Measurements from ENCODE around the gene RBM42. TPM values are rescaled to one million over a fixed set of nuclear protein-coding genes. Genes with fewer than 3 reads are reported as not detected.

Gene RBM42
- total RNA-seq, 2 donors from 2014 or later, result 81.4 to 114 TPM

DNA sequence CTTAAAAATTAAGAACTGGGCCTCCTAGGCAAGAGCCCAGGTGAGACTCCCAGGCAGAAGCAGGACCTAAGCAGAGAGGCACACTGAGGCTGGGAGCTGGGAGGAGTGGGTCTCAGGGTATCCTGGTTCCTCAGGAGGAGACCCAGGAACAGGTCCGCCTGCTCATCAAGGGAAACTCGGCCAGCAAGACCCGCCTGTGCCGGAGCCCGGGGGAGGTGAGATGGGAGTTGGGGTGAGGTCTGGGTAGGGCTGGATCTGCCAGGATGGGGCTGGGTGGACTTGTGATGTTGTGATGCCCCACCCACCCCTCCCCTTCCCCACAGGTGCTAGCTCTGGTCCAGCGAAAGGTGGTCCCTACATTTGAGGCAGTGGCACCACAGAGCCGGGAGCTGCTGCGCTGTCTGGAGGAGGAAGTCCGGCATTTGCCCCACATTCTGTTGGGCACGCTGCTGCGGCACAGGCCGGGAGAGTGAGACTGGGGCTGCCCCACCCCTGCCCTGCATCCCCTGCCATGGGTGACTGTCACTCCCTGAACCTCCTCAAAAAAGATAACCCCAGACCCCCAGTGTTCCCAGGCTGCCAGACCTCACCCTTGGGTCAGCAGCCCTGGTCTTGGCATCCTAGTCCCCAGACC is 9.4 kb upstream of the RBM42 start:
- Histone ChIP-seq H3K27ac (no peak overlapping the region), H3K27me3 (replicated peaks; ENCODE audit: insufficient read depth) (no peaks in the 10 kb centered on the region), H3K4me1 (replicated peaks) (no peaks in the 10 kb centered on the region), H3K4me3 (no peak overlapping the region), H3K36me3 (no peaks in the 10 kb centered on the region), H3K9me3 (no peaks in the 10 kb centered on the region)
- intact Hi-C loops (cut with DNase I), result no loop called here
- 92% methylated on average over 12 of the region's 12 CpGs for WGBS
- DNase-seq (ENCODE audit: low spot score), result no peak
- no peak for TF ChIP-seq POLR2AphosphoS5 (IDR thresholded peaks at IDR 0.05)
- no peak for TF ChIP-seq POLR2A (IDR thresholded peaks at IDR 0.05)
- TF ChIP-seq, protein P1, sequence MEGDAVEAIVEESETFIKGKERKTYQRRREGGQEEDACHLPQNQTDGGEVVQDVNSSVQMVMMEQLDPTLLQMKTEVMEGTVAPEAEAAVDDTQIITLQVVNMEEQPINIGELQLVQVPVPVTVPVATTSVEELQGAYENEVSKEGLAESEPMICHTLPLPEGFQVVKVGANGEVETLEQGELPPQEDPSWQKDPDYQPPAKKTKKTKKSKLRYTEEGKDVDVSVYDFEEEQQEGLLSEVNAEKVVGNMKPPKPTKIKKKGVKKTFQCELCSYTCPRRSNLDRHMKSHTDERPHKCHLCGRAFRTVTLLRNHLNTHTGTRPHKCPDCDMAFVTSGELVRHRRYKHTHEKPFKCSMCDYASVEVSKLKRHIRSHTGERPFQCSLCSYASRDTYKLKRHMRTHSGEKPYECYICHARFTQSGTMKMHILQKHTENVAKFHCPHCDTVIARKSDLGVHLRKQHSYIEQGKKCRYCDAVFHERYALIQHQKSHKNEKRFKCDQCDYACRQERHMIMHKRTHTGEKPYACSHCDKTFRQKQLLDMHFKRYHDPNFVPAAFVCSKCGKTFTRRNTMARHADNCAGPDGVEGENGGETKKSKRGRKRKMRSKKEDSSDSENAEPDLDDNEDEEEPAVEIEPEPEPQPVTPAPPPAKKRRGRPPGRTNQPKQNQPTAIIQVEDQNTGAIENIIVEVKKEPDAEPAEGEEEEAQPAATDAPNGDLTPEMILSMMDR (IDR thresholded peaks at IDR 0.05), result no peak

- H3K9me3 ChIP-seq, result no peaks in the 10 kb centered on the region
- H3K4me1 ChIP-seq (replicated peaks), result no peaks in the 10 kb centered on the region
- DNase-seq (ENCODE audit: low spot score), result no peak
- no peaks in the 10 kb centered on the region for H3K27me3 ChIP-seq (replicated peaks; ENCODE audit: insufficient read depth)
- H3K36me3 ChIP-seq, result no peaks in the 10 kb centered on the region
- 95% methylated on average over 17 of the region's 17 CpGs for WGBS
- no peak overlapping the region for H3K4me3 ChIP-seq
- TF ChIP-seq, protein P1 (IDR thresholded peaks at IDR 0.05), result no peak
- intact Hi-C loops (cut with DNase I), result no loop called here
- H3K27ac ChIP-seq, result no peak overlapping the region
These were observed 8.8 kb upstream of the RBM42 start for GRCh38 chr19:35620001-35620400.

- WGBS, result 94% methylated on average over 9 of the region's 9 CpGs
- TF ChIP-seq POLR2A (IDR thresholded peaks at IDR 0.05) (no peak), POLR2AphosphoS5 (IDR thresholded peaks at IDR 0.05) (no peak)
- TF ChIP-seq, protein P1 (IDR thresholded peaks at IDR 0.05), result no peak
These were observed 7.1 kb upstream of the RBM42 start for GRCh38 chr19:35621708-35622107.

DNA sequence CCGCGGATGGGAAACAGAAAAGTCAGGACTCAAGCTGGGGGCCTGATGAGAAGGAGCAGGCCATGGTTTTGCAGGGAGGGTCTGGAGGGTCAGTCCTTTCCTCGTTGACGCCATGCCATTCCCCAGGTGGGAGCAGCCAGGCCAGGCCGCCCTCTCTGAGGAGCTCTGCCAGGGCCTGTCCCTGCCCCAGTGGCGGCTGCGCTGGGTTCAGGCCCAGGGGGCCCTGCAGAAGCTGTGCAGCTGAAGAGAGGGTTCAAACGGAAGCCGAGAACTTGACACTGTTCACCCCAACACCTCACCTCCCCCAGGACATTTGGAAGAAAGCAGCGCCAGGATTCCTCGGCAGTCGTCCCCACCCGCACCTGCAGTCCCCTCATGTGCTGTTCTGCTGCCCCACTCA is 6.1 kb upstream of the RBM42 start:
- Histone ChIP-seq H3K9me3 (no peaks in the 10 kb centered on the region), H3K36me3 (no peaks in the 10 kb centered on the region), H3K4me1 (replicated peaks) (no peaks in the 10 kb centered on the region), H3K27ac (no peak overlapping the region), H3K27me3 (replicated peaks; ENCODE audit: insufficient read depth) (no peaks in the 10 kb centered on the region), H3K4me3 (no peak overlapping the region)
- no peak for TF ChIP-seq POLR2AphosphoS5 (IDR thresholded peaks at IDR 0.05)
- TF ChIP-seq, protein P1 (IDR thresholded peaks at IDR 0.05), result no peak
- no peak for TF ChIP-seq POLR2A (IDR thresholded peaks at IDR 0.05)
- 92% methylated on average over 13 of the region's 13 CpGs for WGBS
- DNase-seq (ENCODE audit: low spot score), result no peak
- intact Hi-C loops (cut with DNase I), result no loop called here

More at GRCh38 chr19:35621708-35622107, 7.1 kb upstream of the RBM42 start:
- H3K27ac ChIP-seq, result no peak overlapping the region
- intact Hi-C loops (cut with DNase I), result no loop called here
- no peak overlapping the region for H3K4me3 ChIP-seq
- no peaks in the 10 kb centered on the region for H3K4me1 ChIP-seq (replicated peaks)
- H3K27me3 ChIP-seq (replicated peaks; ENCODE audit: insufficient read depth), result no peaks in the 10 kb centered on the region
- H3K9me3 ChIP-seq, result no peaks in the 10 kb centered on the region
- DNase-seq (ENCODE audit: low spot score), result no peak
- H3K36me3 ChIP-seq, result no peaks in the 10 kb centered on the region

DNA sequence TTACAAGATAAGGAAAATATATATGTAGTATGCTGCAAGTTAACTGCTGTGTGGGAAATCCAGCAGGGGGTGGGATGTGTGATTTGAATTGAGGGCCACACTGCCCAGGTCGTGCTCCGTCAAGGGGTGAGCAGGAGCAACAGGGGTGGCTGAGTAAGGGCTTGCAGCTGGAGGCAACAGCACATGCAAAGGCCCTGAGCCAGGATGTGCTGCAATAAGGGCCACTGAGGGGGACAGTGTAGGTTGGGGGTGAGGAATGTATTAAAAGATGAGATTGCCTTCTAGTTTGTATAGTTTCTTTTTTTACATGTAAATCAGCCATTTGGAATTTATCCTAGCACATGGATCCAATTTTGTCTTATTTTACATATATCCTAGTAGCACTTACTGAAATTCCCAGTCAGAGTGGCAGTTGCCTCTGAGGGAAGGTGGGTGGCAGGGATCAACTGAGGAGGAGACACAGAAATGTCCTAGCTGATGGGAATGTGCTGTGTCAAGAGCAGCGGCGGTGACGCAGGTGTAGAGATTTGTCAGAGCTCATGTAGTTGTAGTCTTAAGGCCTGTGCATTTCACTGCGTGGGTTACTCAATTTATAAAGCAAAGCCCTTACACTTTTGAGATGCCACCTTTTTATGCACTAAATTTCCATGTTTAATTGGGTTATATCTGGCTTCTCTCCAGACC is 5.4 kb upstream of the RBM42 start:
- Histone ChIP-seq H3K27me3 (replicated peaks; ENCODE audit: insufficient read depth) (no peaks in the 10 kb centered on the region), H3K36me3 (no peaks in the 10 kb centered on the region), H3K4me3 (no peak overlapping the region), H3K27ac (no peak overlapping the region), H3K4me1 (replicated peaks) (no peaks in the 10 kb centered on the region), H3K9me3 (no peaks in the 10 kb centered on the region)
- TF ChIP-seq POLR2A (IDR thresholded peaks at IDR 0.05) (no peak), POLR2AphosphoS5 (IDR thresholded peaks at IDR 0.05) (no peak)
- TF ChIP-seq, protein P1 (IDR thresholded peaks at IDR 0.05), result no peak
- 91% methylated on average over 6 of the region's 6 CpGs for WGBS
- intact Hi-C loops (cut with DNase I), result no loop called here
- DNase-seq (ENCODE audit: low spot score), result no peak

Measured in prostate gland (tissue), 2 donors.